Esophagus squamous epithelium (tissue), 4 donors: ENCODE results near the gene DNER.

ENCODE experiments used
- POLR2A ChIP-seq, 4 donors: fragments of 450-650 bp; IDR thresholded peaks; one replicate each; pipeline ENCODE4 v1.6.1; 2017; ENCODE audit warnings: antibody characterized with exemption in 4 of 4, mild to moderate bottlenecking in 4 of 4, moderate library complexity in 3 of 4
- TF ChIP-seq, protein P1 (sequence below), 6 experiments: fragments of 450-650 bp in 4 of 6; fragments of 200-600 bp in 2 of 6; sonication (generic) in 2 of 6; IDR thresholded peaks; one replicate each; pipeline ENCODE4 v1.5.1; 2016 to 2019; ENCODE audit warnings: antibody characterized with exemption in 6 of 6, mild to moderate bottlenecking in 4 of 6, moderate library complexity in 4 of 6

DNA sequence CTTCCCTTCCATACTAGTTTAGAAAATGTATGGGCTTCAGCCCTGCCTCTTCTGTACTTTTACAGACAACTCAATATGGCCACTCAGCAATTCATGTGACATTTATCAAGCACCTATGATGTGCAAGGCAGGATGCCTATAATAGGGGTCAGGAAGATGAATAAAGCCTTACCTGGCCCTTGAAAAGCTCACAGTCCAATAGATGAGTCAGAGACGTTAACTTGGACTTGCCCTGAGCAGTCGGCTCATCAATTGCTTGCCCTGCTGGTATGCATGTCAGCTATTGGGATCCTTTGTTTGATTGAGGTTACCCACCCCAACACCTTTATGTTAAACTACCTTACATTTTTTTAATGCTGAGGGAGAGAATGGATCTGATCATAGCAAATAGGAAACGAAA, 116.1 kb downstream of the DNER start:
- TF ChIP-seq, protein P1, sequence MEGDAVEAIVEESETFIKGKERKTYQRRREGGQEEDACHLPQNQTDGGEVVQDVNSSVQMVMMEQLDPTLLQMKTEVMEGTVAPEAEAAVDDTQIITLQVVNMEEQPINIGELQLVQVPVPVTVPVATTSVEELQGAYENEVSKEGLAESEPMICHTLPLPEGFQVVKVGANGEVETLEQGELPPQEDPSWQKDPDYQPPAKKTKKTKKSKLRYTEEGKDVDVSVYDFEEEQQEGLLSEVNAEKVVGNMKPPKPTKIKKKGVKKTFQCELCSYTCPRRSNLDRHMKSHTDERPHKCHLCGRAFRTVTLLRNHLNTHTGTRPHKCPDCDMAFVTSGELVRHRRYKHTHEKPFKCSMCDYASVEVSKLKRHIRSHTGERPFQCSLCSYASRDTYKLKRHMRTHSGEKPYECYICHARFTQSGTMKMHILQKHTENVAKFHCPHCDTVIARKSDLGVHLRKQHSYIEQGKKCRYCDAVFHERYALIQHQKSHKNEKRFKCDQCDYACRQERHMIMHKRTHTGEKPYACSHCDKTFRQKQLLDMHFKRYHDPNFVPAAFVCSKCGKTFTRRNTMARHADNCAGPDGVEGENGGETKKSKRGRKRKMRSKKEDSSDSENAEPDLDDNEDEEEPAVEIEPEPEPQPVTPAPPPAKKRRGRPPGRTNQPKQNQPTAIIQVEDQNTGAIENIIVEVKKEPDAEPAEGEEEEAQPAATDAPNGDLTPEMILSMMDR (IDR thresholded peaks at IDR 0.05): no peak
- no peak for TF ChIP-seq POLR2A (IDR thresholded peaks at IDR 0.05)
